K562 (cell line): ENCODE measurements around the gene ARHGEF40. TPM values are rescaled to one million over a fixed set of nuclear protein-coding genes. Genes with fewer than 3 reads are reported as not detected.

Source experiments
- GATAD2A ChIP-seq: fragments of 450-650 bp; IDR thresholded peaks from 2 replicates; pipeline ENCODE4 v1.6.1; 2017
- HNRNPK ChIP-seq: fragments of 200-400 bp; formaldehyde crosslinking; IDR thresholded peaks from one replicate; pipeline ENCODE4 v1.6.1; 2018; ENCODE audit warnings: mild to moderate bottlenecking, low read depth, low read length; ENCODE audit not compliant: poor library complexity, severe bottlenecking
- MAFG ChIP-seq: fragments of 450-650 bp; conservative IDR thresholded peaks from 2 replicates; pipeline ENCODE4 v1.6.1; 2016; ENCODE audit warnings: missing genetic modification characterization, missing compliant biosample characterization
- MEIS2 ChIP-seq: fragments of 450-650 bp; IDR thresholded peaks from 2 replicates; pipeline ENCODE4 v1.6.1; 2014; ENCODE audit warnings: mild to moderate bottlenecking; ENCODE audit not compliant: partially characterized antibody
- MXI1 ChIP-seq: IDR thresholded peaks from 2 replicates; pipeline ENCODE4 v1.6.1; 2011; ENCODE audit warnings: low read depth, mild to moderate bottlenecking, improper control_type of control experiment, low read length
- PHTF2 ChIP-seq: fragments of 250-450 bp; sonication (Bioruptor Pico); IDR thresholded peaks from 2 replicates; pipeline ENCODE4 v1.5.0; 2021; ENCODE audit warnings: mild to moderate bottlenecking
- RFX7 ChIP-seq: fragments of 250-450 bp; sonication (Bioruptor Pico); IDR thresholded peaks from 2 replicates; pipeline ENCODE4 v1.5.1; 2021; ENCODE audit warnings: mild to moderate bottlenecking
- U2AF2 ChIP-seq: fragments of 200-400 bp; formaldehyde crosslinking; optimal IDR thresholded peaks from 2 replicates; pipeline ENCODE3; 2017; ENCODE audit warnings: low read depth, mild to moderate bottlenecking, low read length
- ZFPM2 ChIP-seq: fragments of 250-450 bp; sonication (Bioruptor Pico); IDR thresholded peaks from 2 replicates; pipeline ENCODE4 v1.5.1; 2022; ENCODE audit warnings: mild to moderate bottlenecking
- ZNF165 ChIP-seq: fragments of 250-450 bp; sonication (Bioruptor Pico); IDR thresholded peaks from 2 replicates; pipeline ENCODE4 v1.4.0; 2020; ENCODE audit warnings: borderline replicate concordance
- ZNF316 ChIP-seq: fragments of 450-650 bp; IDR thresholded peaks from 2 replicates; pipeline ENCODE4 v1.6.1; 2016
- polyA plus RNA-seq, 8 experiments: library from polyadenylated mRNA; depleted of rRNA in 4 of 8; stranded (reverse) in 5 of 8; unstranded in 3 of 8; fragments of >200 nt; fragmentation: Nextera tagmentation in 2 of 8; fragmentation: Illumina TruSeq in 1 of 8; extraction: Ambion mirVana in 2 of 8; extraction: Trizol in 1 of 8; gene quantifications; 2 replicates each; pipeline versions ENCODE4 v1.2.1 to v1.2.3, GENCODE V29; 2011 to 2014; ENCODE audit warnings: inconsistent platforms in 1 of 8, missing spikeins in 1 of 8
- total RNA-seq, 7 experiments: library from RNA; depleted of rRNA in 6 of 7; stranded (reverse); fragments of >200 nt in 6 of 7; fragmentation: Illumina TruSeq in 2 of 7; extraction: Trizol in 2 of 7; gene quantifications; 2 replicates each; pipeline versions ENCODE4 v1.2.1 to v1.2.3, GENCODE V29; 2011 to 2021; ENCODE audit warnings: low replicate concordance in 1 of 7
- TF ChIP-seq, protein P1 (sequence below), 2 experiments: fragments of 450-650 bp; IDR thresholded peaks; 2 replicates each; pipeline ENCODE4 v1.6.1; 2016; ENCODE audit warnings: mild to moderate bottlenecking in 2 of 2, borderline replicate concordance in 1 of 2, low read depth in 1 of 2, moderate library complexity in 1 of 2
- TF ChIP-seq, protein P2 (sequence below): fragments of 450-650 bp; IDR thresholded peaks from 2 replicates; pipeline ENCODE4 v1.6.1; 2017; ENCODE audit warnings: antibody characterized with exemption, mild to moderate bottlenecking
- TF ChIP-seq, protein P3 (sequence below), 2 experiments: IDR thresholded peaks in 1 of 2; conservative IDR thresholded peaks in 1 of 2; 2 replicates each; pipeline ENCODE4 v1.6.1; 2016; ENCODE audit warnings: low read depth in 2 of 2, mild to moderate bottlenecking in 1 of 2, missing compliant biosample characterization in 1 of 2, missing genetic modification characterization in 1 of 2, moderate library complexity in 1 of 2

ARHGEF40 gene
- total and polyA plus RNA-seq, 9 of the 15 experiments (the other 6 are each of a cell fraction or from before 2014, with no cell fraction given), result 0.42 to 6.3 (median 3.8) TPM

DNA sequence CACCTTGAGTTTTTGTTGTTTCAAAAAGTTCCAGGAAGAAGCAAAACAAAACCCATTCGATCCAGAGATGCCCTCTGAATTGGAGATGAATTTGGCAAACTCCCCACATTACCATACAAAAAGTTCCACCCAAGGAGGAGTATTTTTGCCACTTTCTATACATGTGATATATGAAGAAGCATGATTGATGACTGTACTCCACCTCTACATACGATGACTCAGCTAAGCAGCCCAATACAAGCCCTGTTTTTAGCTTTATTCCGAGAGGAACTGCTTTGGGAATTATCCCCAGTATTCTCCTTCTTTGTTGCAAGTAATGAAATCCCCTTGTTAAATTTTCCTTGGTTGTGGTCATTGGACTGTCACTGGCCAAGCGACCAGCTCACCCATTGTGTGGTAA lies 42.2 kb downstream of the ARHGEF40 start (continued):
- TF ChIP-seq, protein P1, sequence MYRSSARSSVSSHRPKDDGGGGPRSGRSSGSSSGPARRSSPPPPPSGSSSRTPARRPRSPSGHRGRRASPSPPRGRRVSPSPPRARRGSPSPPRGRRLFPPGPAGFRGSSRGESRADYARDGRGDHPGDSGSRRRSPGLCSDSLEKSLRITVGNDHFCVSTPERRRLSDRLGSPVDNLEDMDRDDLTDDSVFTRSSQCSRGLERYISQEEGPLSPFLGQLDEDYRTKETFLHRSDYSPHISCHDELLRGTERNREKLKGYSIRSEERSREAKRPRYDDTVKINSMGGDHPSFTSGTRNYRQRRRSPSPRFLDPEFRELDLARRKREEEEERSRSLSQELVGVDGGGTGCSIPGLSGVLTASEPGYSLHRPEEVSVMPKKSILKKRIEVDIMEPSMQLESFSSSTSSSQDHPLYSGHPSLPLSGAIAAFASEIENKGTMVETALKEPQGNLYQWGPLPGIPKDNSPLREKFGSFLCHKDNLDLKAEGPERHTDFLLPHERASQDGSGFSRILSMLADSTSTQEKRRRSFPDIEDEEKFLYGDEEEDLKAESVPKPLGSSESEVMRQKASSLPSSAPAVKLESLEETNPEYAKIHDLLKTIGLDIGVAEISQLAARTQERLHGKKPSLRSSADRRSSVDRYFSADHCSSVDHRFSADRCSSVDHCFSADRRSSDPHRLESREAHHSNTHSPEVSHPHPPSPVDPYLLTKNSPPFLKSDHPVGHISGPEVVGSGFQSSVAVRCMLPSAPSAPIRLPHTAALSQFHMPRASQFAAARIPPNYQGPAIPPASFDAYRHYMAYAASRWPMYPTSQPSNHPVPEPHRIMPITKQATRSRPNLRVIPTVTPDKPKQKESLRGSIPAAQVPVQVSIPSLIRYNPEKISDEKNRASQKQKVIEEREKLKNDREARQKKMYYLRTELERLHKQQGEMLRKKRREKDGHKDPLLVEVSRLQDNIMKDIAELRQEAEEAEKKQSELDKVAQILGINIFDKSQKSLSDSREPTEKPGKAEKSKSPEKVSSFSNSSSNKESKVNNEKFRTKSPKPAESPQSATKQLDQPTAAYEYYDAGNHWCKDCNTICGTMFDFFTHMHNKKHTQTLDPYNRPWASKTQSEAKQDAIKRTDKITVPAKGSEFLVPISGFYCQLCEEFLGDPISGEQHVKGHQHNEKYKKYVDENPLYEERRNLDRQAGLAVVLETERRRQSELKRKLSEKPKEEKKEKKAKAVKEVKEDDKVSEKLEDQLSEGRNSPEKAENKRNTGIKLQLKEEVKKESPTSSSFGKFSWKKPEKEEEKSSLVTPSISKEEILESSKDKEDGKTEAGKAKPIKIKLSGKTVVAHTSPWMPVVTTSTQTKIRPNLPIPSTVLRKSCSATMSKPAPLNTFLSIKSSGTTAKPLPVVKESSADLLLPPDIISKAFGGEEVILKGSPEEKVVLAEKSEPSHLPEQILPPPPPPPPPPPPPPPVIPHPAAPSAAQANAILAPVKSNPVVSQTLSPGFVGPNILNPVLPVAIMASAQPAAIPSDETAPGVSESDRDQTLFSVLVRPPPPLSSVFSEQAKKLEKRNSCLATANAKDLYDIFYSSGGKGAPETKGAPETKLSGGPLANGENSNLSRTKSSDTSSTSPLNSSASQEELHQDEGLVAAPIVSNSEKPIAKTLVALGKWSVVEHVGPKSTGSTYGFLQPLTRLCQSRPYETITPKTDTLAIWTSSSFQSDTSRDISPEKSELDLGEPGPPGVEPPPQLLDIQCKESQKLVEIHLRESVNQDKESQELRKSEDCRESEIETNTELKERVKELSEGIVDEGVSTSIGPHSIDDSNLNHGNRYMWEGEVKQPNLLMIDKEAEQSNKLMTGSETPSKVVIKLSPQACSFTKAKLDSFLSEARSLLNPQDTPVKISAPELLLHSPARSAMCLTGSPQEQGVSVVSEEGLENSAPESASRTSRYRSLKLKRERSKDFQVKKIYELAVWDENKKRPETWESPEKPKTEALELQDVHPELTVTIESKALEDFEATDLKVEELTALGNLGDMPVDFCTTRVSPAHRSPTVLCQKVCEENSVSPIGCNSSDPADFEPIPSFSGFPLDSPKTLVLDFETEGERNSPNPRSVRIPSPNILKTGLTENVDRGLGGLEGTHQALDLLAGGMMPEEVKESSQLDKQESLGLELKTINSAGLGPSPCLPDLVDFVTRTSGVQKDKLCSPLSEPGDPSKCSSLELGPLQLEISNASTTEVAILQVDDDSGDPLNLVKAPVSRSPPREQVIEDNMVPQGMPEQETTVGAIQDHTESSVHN (IDR thresholded peaks at IDR 0.05; ENCODE audit: borderline replicate concordance in 1 of 2, low read depth in 1 of 2), result no peak
- TF ChIP-seq ZNF316 (peak; percentile 80), MAFG (tag) (peak; percentile 61), ZNF165 (CRISPR knock-in tag) (no peak), ZFPM2 (CRISPR knock-in tag) (no peak), RFX7 (no peak), GATAD2A (no peak), MXI1 (no peak), HNRNPK (no peak), U2AF2 (no peak), PHTF2 (CRISPR knock-in tag) (no peak), MEIS2 (peak; percentile 69)
- TF ChIP-seq, protein P2, sequence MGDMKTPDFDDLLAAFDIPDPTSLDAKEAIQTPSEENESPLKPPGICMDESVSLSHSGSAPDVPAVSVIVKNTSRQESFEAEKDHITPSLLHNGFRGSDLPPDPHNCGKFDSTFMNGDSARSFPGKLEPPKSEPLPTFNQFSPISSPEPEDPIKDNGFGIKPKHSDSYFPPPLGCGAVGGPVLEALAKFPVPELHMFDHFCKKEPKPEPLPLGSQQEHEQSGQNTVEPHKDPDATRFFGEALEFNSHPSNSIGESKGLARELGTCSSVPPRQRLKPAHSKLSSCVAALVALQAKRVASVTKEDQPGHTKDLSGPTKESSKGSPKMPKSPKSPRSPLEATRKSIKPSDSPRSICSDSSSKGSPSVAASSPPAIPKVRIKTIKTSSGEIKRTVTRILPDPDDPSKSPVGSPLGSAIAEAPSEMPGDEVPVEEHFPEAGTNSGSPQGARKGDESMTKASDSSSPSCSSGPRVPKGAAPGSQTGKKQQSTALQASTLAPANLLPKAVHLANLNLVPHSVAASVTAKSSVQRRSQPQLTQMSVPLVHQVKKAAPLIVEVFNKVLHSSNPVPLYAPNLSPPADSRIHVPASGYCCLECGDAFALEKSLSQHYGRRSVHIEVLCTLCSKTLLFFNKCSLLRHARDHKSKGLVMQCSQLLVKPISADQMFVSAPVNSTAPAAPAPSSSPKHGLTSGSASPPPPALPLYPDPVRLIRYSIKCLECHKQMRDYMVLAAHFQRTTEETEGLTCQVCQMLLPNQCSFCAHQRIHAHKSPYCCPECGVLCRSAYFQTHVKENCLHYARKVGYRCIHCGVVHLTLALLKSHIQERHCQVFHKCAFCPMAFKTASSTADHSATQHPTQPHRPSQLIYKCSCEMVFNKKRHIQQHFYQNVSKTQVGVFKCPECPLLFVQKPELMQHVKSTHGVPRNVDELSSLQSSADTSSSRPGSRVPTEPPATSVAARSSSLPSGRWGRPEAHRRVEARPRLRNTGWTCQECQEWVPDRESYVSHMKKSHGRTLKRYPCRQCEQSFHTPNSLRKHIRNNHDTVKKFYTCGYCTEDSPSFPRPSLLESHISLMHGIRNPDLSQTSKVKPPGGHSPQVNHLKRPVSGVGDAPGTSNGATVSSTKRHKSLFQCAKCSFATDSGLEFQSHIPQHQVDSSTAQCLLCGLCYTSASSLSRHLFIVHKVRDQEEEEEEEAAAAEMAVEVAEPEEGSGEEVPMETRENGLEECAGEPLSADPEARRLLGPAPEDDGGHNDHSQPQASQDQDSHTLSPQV, result no peak
- TF ChIP-seq, protein P3, sequence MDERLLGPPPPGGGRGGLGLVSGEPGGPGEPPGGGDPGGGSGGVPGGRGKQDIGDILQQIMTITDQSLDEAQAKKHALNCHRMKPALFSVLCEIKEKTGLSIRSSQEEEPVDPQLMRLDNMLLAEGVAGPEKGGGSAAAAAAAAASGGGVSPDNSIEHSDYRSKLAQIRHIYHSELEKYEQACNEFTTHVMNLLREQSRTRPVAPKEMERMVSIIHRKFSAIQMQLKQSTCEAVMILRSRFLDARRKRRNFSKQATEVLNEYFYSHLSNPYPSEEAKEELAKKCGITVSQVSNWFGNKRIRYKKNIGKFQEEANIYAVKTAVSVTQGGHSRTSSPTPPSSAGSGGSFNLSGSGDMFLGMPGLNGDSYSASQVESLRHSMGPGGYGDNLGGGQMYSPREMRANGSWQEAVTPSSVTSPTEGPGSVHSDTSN (CRISPR knock-in tag; IDR thresholded peaks at IDR 0.05; ENCODE audit: low read depth), result no peak
- TF ChIP-seq, protein P3 (tag; conservative IDR thresholded peaks at IDR 0.05; ENCODE audit: low read depth), result peak; percentile 82
